Transverse colon (tissue), 4 donors: Measurements from ENCODE around the gene TUBA8. TPM values are rescaled to one million over a fixed set of nuclear protein-coding genes. Genes with fewer than 3 reads are reported as not detected.
"Not testable (repeated sequence)": the region's sequence is repeated elsewhere in the genome, so short reads cannot be mapped to it uniquely, and the experiment has no call there.

ENCODE experiments used
- DNase-seq: peaks from one replicate; pipeline ENCODE4 v3.0.0-alpha.2; 2019
- H3K27ac ChIP-seq, 4 donors: fragments of 200-600 bp; sonication (generic); 2 replicates each; pipeline ENCODE4 v1.5.1; 2016 to 2018; ENCODE audit warnings: inconsistent platforms in 4 of 4
- H3K27me3 ChIP-seq: fragments of 200-600 bp; sonication (generic); 2 replicates; pipeline ENCODE4 v1.5.1; 2017; ENCODE audit warnings: inconsistent platforms
- H3K36me3 ChIP-seq, 4 donors: fragments of 200-600 bp; sonication (generic); 2 replicates each; pipeline ENCODE4 v1.5.1; 2017 to 2019; ENCODE audit warnings: inconsistent platforms in 4 of 4
- H3K4me1 ChIP-seq, 4 donors: fragments of 200-600 bp; sonication (generic); 2 replicates each; pipeline ENCODE4 v1.5.1; 2017 to 2020; ENCODE audit warnings: inconsistent platforms in 4 of 4
- H3K4me3 ChIP-seq, 4 donors: fragments of 200-600 bp; sonication (generic); 1 replicate in 1 of 4; 2 replicates in 3 of 4; pipeline versions ENCODE4 v1.5.1 to v1.6.1; 2017 to 2019; ENCODE audit warnings: inconsistent platforms in 4 of 4
- H3K9me3 ChIP-seq, 2 donors: fragments of 200-600 bp; sonication (generic); 2 replicates each; pipeline ENCODE4 v1.5.1; 2017 to 2019; ENCODE audit warnings: inconsistent platforms in 2 of 2
- EP300 ChIP-seq: sonication (generic); formaldehyde crosslinking; IDR thresholded peaks from one replicate; pipeline ENCODE4 v1.6.1; 2017; ENCODE audit warnings: antibody characterized with exemption, low read depth
- POLR2A ChIP-seq: fragments of 450-650 bp; IDR thresholded peaks from one replicate; pipeline ENCODE4 v1.6.1; 2016; ENCODE audit warnings: antibody characterized with exemption, mild to moderate bottlenecking, moderate library complexity
- POLR2AphosphoS5 ChIP-seq, 3 donors: sonication (generic); formaldehyde crosslinking; IDR thresholded peaks; one replicate each; pipeline ENCODE4 v1.6.1; 2016; ENCODE audit warnings: antibody characterized with exemption in 3 of 3
- WGBS, 2 donors: methylation state at CpG; one replicate each; pipeline ENCODE4 v1.1.5; 2018; ENCODE audit warnings: low coverage in 1 of 2; 5-methylcytosine and 5-hydroxymethylcytosine counted together
- in situ Hi-C, 4 donors: fragments of 200-750 bp; cut with MboI; loops; one replicate each; pipeline versions ENCODE4 v1.15.0 to v1.15.1; 2017; ENCODE audit warnings: low sequenced_read_pairs in 3 of 4, low pct_ligation_motif_present in 1 of 4, low pct_unique_long_range_greater_than_20kb in 1 of 4
- intact Hi-C: fragments of 100-400 bp; cut with DNase I; formaldehyde crosslinking; loops from one replicate; pipeline ENCODE4 v1.15.1; 2023; ENCODE audit warnings: low total_unique reads
- total RNA-seq, 4 donors: library from RNA; depleted of rRNA; stranded (reverse); fragments of >200 nt; gene quantifications; one replicate each; pipeline ENCODE4 v1.1.0, GENCODE V29; 2016
- TF ChIP-seq, protein P1 (sequence below), 5 experiments: fragments of 200-600 bp in 3 of 5; fragments of 450-650 bp in 2 of 5; sonication (generic) in 3 of 5; IDR thresholded peaks; 1 replicate in 2 of 5; 2 replicates in 3 of 5; pipeline ENCODE4 v1.5.1; 2016 to 2017; ENCODE audit warnings: antibody characterized with exemption in 5 of 5, inconsistent platforms in 3 of 5, mild to moderate bottlenecking in 2 of 5, moderate library complexity in 1 of 5

The TUBA8 gene
- total RNA-seq, 4 donors from 2014 or later: 1.4 to 3.0 (median 2.0) TPM; not detected in 1

DNA sequence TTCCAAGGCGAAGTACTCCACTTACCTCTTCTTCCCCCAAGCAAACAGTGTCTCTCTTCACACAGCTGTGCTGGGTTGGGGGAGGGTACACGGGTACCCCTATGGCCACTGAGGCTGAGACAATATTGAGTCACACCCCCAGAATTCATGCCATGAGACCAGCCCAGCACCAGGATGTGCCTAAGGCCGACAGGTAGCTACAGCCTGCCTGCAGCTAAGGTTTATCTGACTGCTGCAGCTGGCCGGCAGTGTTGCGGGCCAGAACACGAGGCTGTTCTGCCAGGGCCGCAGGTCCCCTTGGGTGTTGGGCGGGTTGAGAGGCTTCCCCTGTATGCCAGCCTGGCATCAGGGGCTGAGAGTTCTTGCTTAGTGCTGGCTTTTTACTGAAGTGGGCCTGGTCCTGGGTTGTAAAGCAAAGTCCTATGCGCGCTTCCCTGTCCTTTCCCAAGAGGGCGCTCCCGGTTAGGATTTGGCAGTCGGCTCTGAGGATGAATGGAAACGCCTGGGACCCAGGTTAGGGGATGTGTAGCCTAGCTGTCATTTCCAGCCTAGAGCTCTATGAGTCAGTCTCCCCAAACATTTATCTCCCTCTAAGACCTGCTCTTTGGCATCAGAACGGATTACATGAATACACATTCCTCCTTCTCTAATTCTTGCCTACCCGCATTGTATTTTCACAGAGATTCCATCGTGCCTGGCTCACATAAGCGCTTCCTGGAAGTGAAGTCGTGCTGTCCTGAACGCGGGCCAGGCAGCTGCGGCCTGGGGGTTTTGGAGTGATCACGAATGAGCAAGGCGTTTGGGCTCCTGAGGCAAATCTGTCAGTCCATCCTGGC is 46.5 kb downstream of the TUBA8 start:
- Histone ChIP-seq H3K9me3 (no peaks in the 10 kb centered on the region), H3K27ac (peak overlapping the region in 3 of 4 donors; percentile 30 to 51 (median 37)), H3K4me3 (no peak overlapping the region), H3K27me3 (no peaks in the 10 kb centered on the region), H3K4me1 (peaks cover 0 to 9% (median 2%) of the 10 kb centered on the region in 4 donors), H3K36me3 (no peaks in the 10 kb centered on the region)
- TF ChIP-seq EP300 (no peak), POLR2AphosphoS5 (IDR thresholded peaks at IDR 0.05) (peak; percentile 14 to 23 (median 18)), POLR2A (no peak)
- TF ChIP-seq, protein P1, sequence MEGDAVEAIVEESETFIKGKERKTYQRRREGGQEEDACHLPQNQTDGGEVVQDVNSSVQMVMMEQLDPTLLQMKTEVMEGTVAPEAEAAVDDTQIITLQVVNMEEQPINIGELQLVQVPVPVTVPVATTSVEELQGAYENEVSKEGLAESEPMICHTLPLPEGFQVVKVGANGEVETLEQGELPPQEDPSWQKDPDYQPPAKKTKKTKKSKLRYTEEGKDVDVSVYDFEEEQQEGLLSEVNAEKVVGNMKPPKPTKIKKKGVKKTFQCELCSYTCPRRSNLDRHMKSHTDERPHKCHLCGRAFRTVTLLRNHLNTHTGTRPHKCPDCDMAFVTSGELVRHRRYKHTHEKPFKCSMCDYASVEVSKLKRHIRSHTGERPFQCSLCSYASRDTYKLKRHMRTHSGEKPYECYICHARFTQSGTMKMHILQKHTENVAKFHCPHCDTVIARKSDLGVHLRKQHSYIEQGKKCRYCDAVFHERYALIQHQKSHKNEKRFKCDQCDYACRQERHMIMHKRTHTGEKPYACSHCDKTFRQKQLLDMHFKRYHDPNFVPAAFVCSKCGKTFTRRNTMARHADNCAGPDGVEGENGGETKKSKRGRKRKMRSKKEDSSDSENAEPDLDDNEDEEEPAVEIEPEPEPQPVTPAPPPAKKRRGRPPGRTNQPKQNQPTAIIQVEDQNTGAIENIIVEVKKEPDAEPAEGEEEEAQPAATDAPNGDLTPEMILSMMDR (IDR thresholded peaks at IDR 0.05): peak; percentile 60 to 71 (median 61)
- in situ Hi-C loops (no loop called here), intact Hi-C loops (no loop called here)
- DNase-seq: peak; percentile 71
- 48% methylated on average over 24 of the region's 24 CpGs; no CpG with 5 or more reads in 1 of the 2 donors for WGBS, 2 donors

DNA sequence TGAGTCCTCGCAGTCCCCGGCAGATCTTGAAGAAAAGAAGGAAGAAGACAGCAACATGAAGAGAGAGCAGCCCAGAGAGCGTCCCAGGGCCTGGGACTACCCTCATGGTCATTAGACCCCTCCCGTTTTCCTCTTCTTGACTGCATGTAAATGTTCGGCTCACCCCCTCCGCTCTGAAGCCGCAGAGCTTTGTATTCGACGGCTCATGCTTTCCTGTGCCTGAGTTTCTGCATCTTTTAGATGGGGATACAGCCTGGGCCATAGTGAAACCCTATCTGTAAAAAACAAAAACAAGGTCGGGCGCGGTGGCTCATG is 47.1 kb downstream of the TUBA8 start:
- in situ Hi-C loops: no loop called here

DNA sequence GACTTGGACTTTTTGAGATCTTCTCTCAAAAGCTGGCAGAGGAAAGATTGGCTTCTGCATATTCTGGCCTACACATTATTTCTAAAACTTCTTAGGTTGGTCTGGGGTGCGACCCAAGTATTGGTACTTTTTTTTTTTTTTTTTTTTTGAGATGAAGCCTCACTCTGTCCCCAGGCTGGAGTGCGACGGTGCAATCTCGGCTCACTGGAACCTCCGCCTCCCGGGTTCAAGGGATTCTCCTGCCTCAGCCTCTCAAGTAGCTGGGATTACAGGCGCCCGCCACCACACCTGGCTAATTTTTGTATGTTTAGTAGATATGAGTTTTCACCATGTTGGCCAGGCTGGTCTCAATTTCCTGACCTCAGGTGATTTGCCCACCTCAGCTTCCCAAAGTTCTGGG is 50.0 kb downstream of the TUBA8 start:
- H3K9me3 ChIP-seq, H3K4me1 ChIP-seq, H3K4me3 ChIP-seq, H3K27me3 ChIP-seq, in situ Hi-C loops, DNase-seq, intact Hi-C loops, H3K36me3 ChIP-seq, H3K27ac ChIP-seq: not testable (repeated sequence)
- WGBS, 2 donors: 99 to 100% methylated on average over 1 to 7 of the region's 8 CpGs

More for the DNA sequence above, 47.1 kb downstream of the TUBA8 start:
- H3K9me3 ChIP-seq: no peaks in the 10 kb centered on the region
- H3K4me1 ChIP-seq: peaks cover 0 to 9% (median 2%) of the 10 kb centered on the region in 4 donors
- DNase-seq: no peak
- WGBS, 2 donors: 82 to 91% methylated on average over 8 to 12 of the region's 12 CpGs
- TF ChIP-seq EP300 (no peak), POLR2A (no peak), POLR2AphosphoS5 (IDR thresholded peaks at IDR 0.05) (no peak)
- TF ChIP-seq, protein P1 (IDR thresholded peaks at IDR 0.05): no peak
- intact Hi-C loops: no loop called here
- H3K36me3 ChIP-seq: no peaks in the 10 kb centered on the region
- no peak overlapping the region for H3K4me3 ChIP-seq
- H3K27ac ChIP-seq: peak overlapping the region in 3 of 4 donors; percentile 30 to 51 (median 37)
- H3K27me3 ChIP-seq: no peaks in the 10 kb centered on the region

DNA sequence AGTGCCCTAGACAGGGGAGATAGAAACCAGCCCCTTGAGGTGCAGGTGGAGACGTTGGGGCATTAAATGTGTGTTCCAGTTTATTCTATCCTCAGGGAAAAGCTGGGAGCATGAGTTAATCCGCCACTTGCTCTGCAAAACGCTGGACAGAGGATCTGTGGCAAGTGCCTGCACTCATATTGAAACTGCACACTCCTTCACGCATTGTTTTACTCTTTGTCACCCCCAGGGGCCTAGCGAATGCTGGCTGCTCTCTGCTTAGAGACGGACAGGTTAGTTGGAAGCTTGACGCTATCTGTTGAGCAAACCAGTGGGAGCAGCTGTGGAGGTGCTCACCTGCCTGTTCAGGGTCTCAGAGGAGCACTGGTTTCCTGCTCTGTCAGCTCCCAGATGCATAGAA is 53.2 kb downstream of the TUBA8 start:
- in situ Hi-C loops, H3K36me3 ChIP-seq, DNase-seq, H3K4me1 ChIP-seq, H3K27ac ChIP-seq, intact Hi-C loops, H3K9me3 ChIP-seq, H3K27me3 ChIP-seq, H3K4me3 ChIP-seq: not testable (repeated sequence)
- 66% methylated on average over 7 of the region's 7 CpGs; no CpG with 5 or more reads in 1 of the 2 donors for WGBS, 2 donors

DNA sequence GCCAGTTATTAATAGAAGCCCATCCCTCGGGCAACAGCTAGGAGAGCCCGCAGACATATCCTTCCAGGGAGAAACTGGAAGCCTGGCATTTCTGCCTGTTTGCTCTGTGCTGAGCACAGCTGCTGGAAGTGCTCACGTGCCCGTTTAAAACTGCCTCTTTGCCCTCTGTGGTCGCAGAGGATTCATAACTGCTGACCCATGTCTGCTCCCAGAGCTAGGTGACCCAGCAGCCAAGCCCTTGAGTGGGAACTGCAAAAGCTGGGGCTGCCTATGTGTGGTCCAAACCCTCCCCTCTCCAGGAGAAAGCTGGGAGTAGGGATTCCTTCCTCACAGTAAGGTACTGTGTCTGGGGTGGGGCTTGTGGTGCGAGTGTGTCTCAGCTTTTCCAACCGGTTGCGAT is 54.0 kb downstream of the TUBA8 start:
- H3K9me3 ChIP-seq, DNase-seq, H3K36me3 ChIP-seq, intact Hi-C loops, H3K4me3 ChIP-seq, H3K27me3 ChIP-seq, in situ Hi-C loops, H3K27ac ChIP-seq, H3K4me1 ChIP-seq: not testable (repeated sequence)
- no CpG with 5 or more reads among the region's 8 CpGs for WGBS, 2 donors

DNA sequence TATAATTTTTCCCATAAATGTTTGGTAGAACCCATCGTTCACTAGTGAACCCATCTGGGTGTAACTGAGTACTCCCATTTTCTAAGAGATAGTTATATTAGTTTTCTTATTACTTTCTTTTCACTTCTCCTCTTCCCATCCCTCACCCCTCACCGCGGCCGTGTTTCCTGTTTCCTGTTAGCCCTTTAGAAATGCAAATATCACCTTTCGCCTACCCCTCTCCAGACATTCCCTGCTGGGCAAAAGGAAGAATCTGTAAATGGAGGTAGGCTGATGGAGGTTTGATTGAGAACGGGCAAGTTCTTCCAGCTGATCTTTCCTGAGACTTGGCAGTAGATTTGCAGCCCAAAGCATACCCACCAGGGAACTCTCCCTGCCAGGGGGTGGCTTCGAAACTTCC is 54.7 kb downstream of the TUBA8 start:
- H3K36me3 ChIP-seq, H3K9me3 ChIP-seq, H3K4me1 ChIP-seq, H3K27ac ChIP-seq, in situ Hi-C loops, H3K27me3 ChIP-seq, DNase-seq, intact Hi-C loops, H3K4me3 ChIP-seq: not testable (repeated sequence)
- 88% methylated on average over 2 of the region's 7 CpGs; no CpG with 5 or more reads in 1 of the 2 donors for WGBS, 2 donors

DNA sequence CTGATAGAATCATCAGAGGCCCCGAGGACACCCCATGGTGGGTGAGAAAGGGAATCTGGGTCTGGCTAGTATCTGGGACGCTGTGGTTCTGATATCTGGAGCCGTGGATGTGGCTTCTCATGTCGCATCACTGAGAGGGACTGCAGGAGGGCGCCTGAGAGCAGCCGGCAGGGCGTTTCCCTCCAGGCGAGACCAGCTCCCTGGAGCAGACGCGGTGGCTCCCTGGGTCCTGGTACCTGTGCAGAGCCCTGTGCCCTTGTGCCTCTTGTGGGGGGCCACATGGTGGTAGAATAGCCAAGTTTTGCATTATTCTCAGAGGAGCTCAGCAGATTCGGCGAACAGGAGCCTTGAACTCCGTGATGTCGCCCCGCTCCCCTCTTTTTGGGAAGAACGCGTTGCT is 59.7 kb downstream of the TUBA8 start:
- H3K27ac ChIP-seq, H3K4me1 ChIP-seq, H3K27me3 ChIP-seq, in situ Hi-C loops, H3K36me3 ChIP-seq, intact Hi-C loops, DNase-seq, H3K9me3 ChIP-seq, H3K4me3 ChIP-seq: not testable (repeated sequence)
- 91% methylated on average over 17 of the region's 17 CpGs; no CpG with 5 or more reads in 1 of the 2 donors for WGBS, 2 donors

DNA sequence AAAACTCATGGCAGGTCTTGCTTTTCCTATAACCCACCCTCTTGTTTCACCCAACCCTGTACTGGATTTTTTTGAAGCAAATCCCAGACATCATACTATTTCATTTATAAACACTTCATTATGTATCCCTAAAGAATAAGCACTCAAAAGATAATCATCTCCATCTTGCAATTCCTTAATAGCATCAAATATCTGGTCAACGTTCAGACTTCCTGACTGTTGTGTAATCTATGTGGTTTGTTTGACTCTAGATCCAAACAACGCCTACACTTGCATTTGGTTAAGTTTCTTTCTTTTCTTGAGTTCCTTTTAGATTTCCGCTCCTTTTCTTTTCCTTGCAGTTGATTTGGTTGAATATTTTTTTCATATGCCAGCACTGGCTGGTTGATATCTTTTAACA is 61.6 kb downstream of the TUBA8 start:
- in situ Hi-C loops, intact Hi-C loops, H3K4me1 ChIP-seq, DNase-seq, H3K36me3 ChIP-seq, H3K9me3 ChIP-seq, H3K27ac ChIP-seq, H3K4me3 ChIP-seq, H3K27me3 ChIP-seq: not testable (repeated sequence)
- WGBS, 2 donors: 73 to 82% methylated on average over 2 to 3 of the region's 3 CpGs
